H9 (cell line): Measurements from ENCODE around the gene POLR1C. TPM values are rescaled to one million over a fixed set of nuclear protein-coding genes. Genes with fewer than 3 reads are reported as not detected.

Experiments used
- DNase-seq: peaks from one replicate; pipeline ENCODE4 v3.0.0-alpha.2; 2017
- H2AFZ ChIP-seq: one replicate; pipeline ENCODE4 v1.6.1; 2013; ENCODE audit warnings: mild to moderate bottlenecking, low read length, control low read depth, moderate library complexity
- H2AK5ac ChIP-seq: 2 replicates; pipeline ENCODE4 v1.6.1; 2013; ENCODE audit warnings: low read length, control low read depth, mixed read lengths; ENCODE audit not compliant: insufficient read length
- H2BK120ac ChIP-seq: one replicate; pipeline ENCODE4 v1.6.1; 2013; ENCODE audit warnings: low read depth, mild to moderate bottlenecking, low read length, control low read depth, inconsistent platforms; ENCODE audit not compliant: poor library complexity, severe bottlenecking
- H2BK12ac ChIP-seq: 2 replicates; pipeline ENCODE4 v1.6.1; 2013; ENCODE audit warnings: low read length, control low read depth, mixed read lengths, low read depth; ENCODE audit not compliant: insufficient read length
- H2BK15ac ChIP-seq: 2 replicates; pipeline ENCODE4 v1.6.1; 2013; ENCODE audit warnings: low read depth, low read length, control low read depth
- H2BK20ac ChIP-seq: one replicate; pipeline ENCODE4 v1.6.1; 2013; ENCODE audit warnings: low read depth, mild to moderate bottlenecking, low read length, control low read depth, inconsistent platforms; ENCODE audit not compliant: poor library complexity, severe bottlenecking
- H2BK5ac ChIP-seq: 2 replicates; pipeline ENCODE4 v1.6.1; 2013; ENCODE audit warnings: low read length, control low read depth, mixed read lengths; ENCODE audit not compliant: insufficient read length
- H3K14ac ChIP-seq: 2 replicates; pipeline ENCODE4 v1.6.1; 2013; ENCODE audit warnings: low read length, control low read depth; ENCODE audit not compliant: insufficient read depth
- H3K18ac ChIP-seq: 2 replicates; pipeline ENCODE4 v1.6.1; 2013; ENCODE audit warnings: low read depth, mild to moderate bottlenecking, mixed read lengths, low read length, control low read depth; ENCODE audit not compliant: insufficient read length
- H3K23ac ChIP-seq: 2 replicates; pipeline ENCODE4 v1.6.1; 2013; ENCODE audit warnings: low read length, control low read depth, mixed read lengths, low read depth; ENCODE audit not compliant: insufficient read length
- H3K23me2 ChIP-seq: 2 replicates; pipeline ENCODE4 v1.6.1; 2013; ENCODE audit warnings: low read depth, mild to moderate bottlenecking, mixed read lengths, low read length, control low read depth; ENCODE audit not compliant: insufficient read length, poor library complexity, severe bottlenecking
- H3K27ac ChIP-seq: 2 replicates; pipeline ENCODE4 v1.5.1; 2013; ENCODE audit warnings: low read length, control low read depth, mixed read lengths, low read depth; ENCODE audit not compliant: insufficient read length
- H3K27me3 ChIP-seq: 2 replicates; pipeline ENCODE4 v1.6.1; 2013; ENCODE audit warnings: low read length, control low read depth, inconsistent platforms; ENCODE audit not compliant: insufficient read depth
- H3K4ac ChIP-seq: 2 replicates; pipeline ENCODE4 v1.6.1; 2013; ENCODE audit warnings: low read depth, mild to moderate bottlenecking, control low read depth, inconsistent platforms, low read length, moderate library complexity
- H3K4me1 ChIP-seq: 2 replicates; pipeline ENCODE4 v1.6.1; 2013; ENCODE audit warnings: low read length, control low read depth, inconsistent platforms; ENCODE audit not compliant: insufficient read depth
- H3K4me2 ChIP-seq: 2 replicates; pipeline ENCODE4 v1.6.1; 2013; ENCODE audit warnings: low read length, control low read depth, mixed read lengths; ENCODE audit not compliant: insufficient read length, insufficient read depth
- H3K56ac ChIP-seq: 2 replicates; pipeline ENCODE4 v1.6.1; 2013; ENCODE audit warnings: low read depth, mild to moderate bottlenecking, mixed read lengths, low read length, control low read depth; ENCODE audit not compliant: insufficient read length
- H3K79me1 ChIP-seq: 2 replicates; pipeline ENCODE4 v1.6.1; 2013; ENCODE audit warnings: low read depth, mild to moderate bottlenecking, moderate library complexity, low read length, control low read depth, inconsistent platforms; ENCODE audit not compliant: insufficient read depth, poor library complexity, severe bottlenecking
- H3K79me2 ChIP-seq: 2 replicates; pipeline ENCODE4 v1.6.1; 2013; ENCODE audit warnings: low read length, control low read depth, inconsistent platforms; ENCODE audit not compliant: insufficient read depth
- H3K9ac ChIP-seq: 2 replicates; pipeline ENCODE4 v1.6.1; 2013; ENCODE audit warnings: low read length, control low read depth, mixed read lengths; ENCODE audit not compliant: insufficient read length; ENCODE audit errors: extremely low read depth
- H3K9me3 ChIP-seq: one replicate; pipeline ENCODE4 v1.6.1; 2013; ENCODE audit warnings: low read depth, low read length, inconsistent platforms; ENCODE audit not compliant: control insufficient read depth
- H3T11ph ChIP-seq: one replicate; pipeline ENCODE4 v1.6.1; 2013; ENCODE audit warnings: mild to moderate bottlenecking, low read length, control low read depth, inconsistent platforms
- H4K20me1 ChIP-seq: one replicate; pipeline ENCODE4 v1.6.1; 2013; ENCODE audit not compliant: control insufficient read depth, insufficient read length, insufficient read depth
- H4K5ac ChIP-seq: 2 replicates; pipeline ENCODE4 v1.6.1; 2013; ENCODE audit warnings: low read depth, mild to moderate bottlenecking, mixed read lengths, low read length, control low read depth; ENCODE audit not compliant: insufficient read length
- H4K8ac ChIP-seq: replicated peaks from 2 replicates; pipeline ENCODE4 v1.6.1; 2013; ENCODE audit warnings: low read length, control low read depth, mixed read lengths, low read depth; ENCODE audit not compliant: insufficient read length
- H4K91ac ChIP-seq: 2 replicates; pipeline ENCODE4 v1.6.1; 2013; ENCODE audit warnings: low read depth, mild to moderate bottlenecking, moderate library complexity, mixed read lengths, low read length, control low read depth; ENCODE audit not compliant: insufficient read length
- H3K27ac Mint-ChIP-seq, 3 experiments: 2 replicates in 2 of 3; 3 replicates in 1 of 3; pipeline ENCODE4 v1.8.0; 2020 to 2021; ENCODE audit warnings: mixed read lengths in 3 of 3, mild to moderate bottlenecking in 1 of 3, moderate library complexity in 1 of 3
- H3K27me3 Mint-ChIP-seq: 2 replicates; pipeline ENCODE4 v1.8.0; 2021; ENCODE audit warnings: low read depth, mild to moderate bottlenecking, moderate library complexity, mixed read lengths
- H3K36me3 Mint-ChIP-seq, 3 experiments: 2 replicates in 2 of 3; 3 replicates in 1 of 3; pipeline ENCODE4 v1.8.0; 2020 to 2021; ENCODE audit warnings: low read depth in 3 of 3, mixed read lengths in 3 of 3; ENCODE audit not compliant: insufficient read depth in 1 of 3
- H3K4me1 Mint-ChIP-seq, 2 experiments: 2 replicates each; pipeline ENCODE4 v1.8.0; 2020; ENCODE audit warnings: mixed read lengths in 2 of 2
- H3K4me3 Mint-ChIP-seq, 2 experiments: 2 replicates in 1 of 2; 3 replicates in 1 of 2; pipeline ENCODE4 v1.8.0; 2020 to 2021; ENCODE audit warnings: mild to moderate bottlenecking in 2 of 2, mixed read lengths in 2 of 2, moderate library complexity in 1 of 2
- H3K9me3 Mint-ChIP-seq, 2 experiments: 2 replicates in 1 of 2; 3 replicates in 1 of 2; pipeline ENCODE4 v1.8.0; 2020; ENCODE audit warnings: mild to moderate bottlenecking in 2 of 2, mixed read lengths in 2 of 2, moderate library complexity in 1 of 2
- CTCF ChIP-seq: fragments of 200-600 bp; sonication (generic); conservative IDR thresholded peaks from 3 replicates; pipeline ENCODE4 v1.8.0; 2021; ENCODE audit warnings: antibody characterized with exemption, mild to moderate bottlenecking
- WGBS: extraction: QIAGEN DNeasy Blood & Tissue Kit; methylation state at CpG from one replicate; pipeline ENCODE4 v1.1.7; 2013; ENCODE audit warnings: missing lambda C conversion rate, low lambda C conversion rate, mixed read lengths; ENCODE audit not compliant: insufficient read length; ENCODE audit errors: extremely low coverage; 5-methylcytosine and 5-hydroxymethylcytosine counted together
- total RNA-seq: library from RNA; stranded (reverse); gene quantifications from 2 replicates; pipeline ENCODE4 v1.2.1, GENCODE V29; 2021

Gene POLR1C
- total RNA-seq, 1 experiment from 2014 or later: 75.8 TPM

GRCh38 chr6:43515808-43516207, 1.1 kb upstream of the POLR1C start:
- Histone ChIP-seq H4K8ac (no peak overlapping the region), H3K56ac (no peak overlapping the region), H3K79me1 (peaks cover 13% of the 10 kb centered on the region), H2BK120ac (no peak overlapping the region), H2AFZ (no peak overlapping the region), H3K4ac (no peak overlapping the region), H2BK12ac (no peak overlapping the region), H2BK20ac (no peak overlapping the region), H4K20me1 (no peaks in the 10 kb centered on the region), H2AK5ac (no peak overlapping the region), H3K27me3 (no peaks in the 10 kb centered on the region), H2BK5ac (no peak overlapping the region), H3K14ac (no peak overlapping the region), H4K91ac (no peak overlapping the region), H3K9me3 (no peaks in the 10 kb centered on the region), H3K18ac (no peak overlapping the region), H4K5ac (no peak overlapping the region), H3K79me2 (peaks cover 17% of the 10 kb centered on the region; the same call in 1 of the 2 replicates), H3K27ac (no peak overlapping the region), H2BK15ac (no peak overlapping the region), H3K4me2 (peak overlapping the region; percentile 98), H3K23ac (no peak overlapping the region), H3T11ph (no peak overlapping the region), H3K4me1 (no peaks in the 10 kb centered on the region), H3K9ac (peak overlapping the region; percentile 80), H3K23me2 (peaks cover 9% of the 10 kb centered on the region)
- no peak overlapping the region for H3K4me3 Mint-ChIP-seq
- no peaks in the 10 kb centered on the region for H3K9me3 Mint-ChIP-seq
- no peaks in the 10 kb centered on the region for H3K27me3 Mint-ChIP-seq
- peaks cover 24 to 30% of the 10 kb centered on the region in 2 experiments for H3K4me1 Mint-ChIP-seq
- H3K27ac Mint-ChIP-seq: peak overlapping the region in 1 of 3 experiments; percentile 65; a peak in 1 of 7 replicates
- WGBS: no CpG with 5 or more reads among the region's 9 CpGs
- H3K36me3 Mint-ChIP-seq: peaks cover 37 to 50% (median 47%) of the 10 kb centered on the region in 3 experiments
- no peak for TF ChIP-seq CTCF
- DNase-seq: no peak
